ENCODE measurements around the gene CSNK1G1.

Gene CSNK1G1

DNA sequence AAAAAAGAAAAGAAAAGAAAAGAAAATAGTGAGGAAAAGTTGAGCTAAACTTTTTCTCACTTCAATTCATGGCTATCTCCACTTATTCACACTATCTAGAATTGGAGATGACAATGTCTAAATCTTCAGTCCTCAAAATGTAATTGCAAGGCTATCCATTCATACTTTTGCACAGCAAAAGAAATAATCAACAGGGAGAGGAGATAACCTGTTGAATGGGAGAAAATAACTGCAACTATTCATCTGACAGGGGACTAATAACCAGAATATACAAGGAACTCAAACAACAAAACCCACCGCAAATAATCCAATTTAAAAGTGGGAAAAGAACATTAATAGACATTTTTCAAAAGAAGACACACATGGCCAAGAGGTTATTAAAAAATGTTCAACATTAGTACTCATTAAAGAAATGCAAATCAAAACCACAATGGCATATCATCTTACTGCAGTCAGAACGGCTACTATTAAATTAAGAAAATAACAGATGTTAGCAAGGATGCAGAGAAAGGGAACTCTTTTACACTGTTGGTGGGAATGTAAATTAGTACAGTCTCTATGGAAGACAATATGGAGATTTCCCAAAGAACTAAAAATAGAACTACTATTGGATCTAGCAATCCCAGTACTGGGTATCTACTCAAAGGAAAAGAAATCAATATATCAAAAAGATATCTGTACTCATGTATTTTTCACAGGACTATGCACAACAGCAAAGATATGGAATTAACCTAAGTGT is 119.6 kb downstream of the CSNK1G1 start:
- no peak overlapping the region for H2AFZ ChIP-seq (ENCODE audit: low read length)
- no peak overlapping the region for H3K4me2 ChIP-seq (ENCODE audit: low read length)
- no peaks in the 10 kb centered on the region for H3F3A ChIP-seq (ENCODE audit: insufficient read depth, low read length)
- H3K9ac ChIP-seq (ENCODE audit: low read length): no peak overlapping the region
- H3K27me3 ChIP-seq (ENCODE audit: insufficient read depth, low read length): no peaks in the 10 kb centered on the region
- H3K36me3 ChIP-seq (ENCODE audit: insufficient read depth, low read length): no peaks in the 10 kb centered on the region
- no peaks in the 10 kb centered on the region for H3K9me3 ChIP-seq (ENCODE audit: low read length)
- H3K27ac ChIP-seq (ENCODE audit: low read depth, low read length, poor library complexity, severe bottlenecking): no peak overlapping the region
- no peaks in the 10 kb centered on the region for H3K79me2 ChIP-seq (ENCODE audit: insufficient read depth, low read length)
- no peak for TF ChIP-seq EZH2 (IDR thresholded peaks at IDR 0.05; ENCODE audit: borderline replicate concordance, low read length)
- TF ChIP-seq, protein P1, sequence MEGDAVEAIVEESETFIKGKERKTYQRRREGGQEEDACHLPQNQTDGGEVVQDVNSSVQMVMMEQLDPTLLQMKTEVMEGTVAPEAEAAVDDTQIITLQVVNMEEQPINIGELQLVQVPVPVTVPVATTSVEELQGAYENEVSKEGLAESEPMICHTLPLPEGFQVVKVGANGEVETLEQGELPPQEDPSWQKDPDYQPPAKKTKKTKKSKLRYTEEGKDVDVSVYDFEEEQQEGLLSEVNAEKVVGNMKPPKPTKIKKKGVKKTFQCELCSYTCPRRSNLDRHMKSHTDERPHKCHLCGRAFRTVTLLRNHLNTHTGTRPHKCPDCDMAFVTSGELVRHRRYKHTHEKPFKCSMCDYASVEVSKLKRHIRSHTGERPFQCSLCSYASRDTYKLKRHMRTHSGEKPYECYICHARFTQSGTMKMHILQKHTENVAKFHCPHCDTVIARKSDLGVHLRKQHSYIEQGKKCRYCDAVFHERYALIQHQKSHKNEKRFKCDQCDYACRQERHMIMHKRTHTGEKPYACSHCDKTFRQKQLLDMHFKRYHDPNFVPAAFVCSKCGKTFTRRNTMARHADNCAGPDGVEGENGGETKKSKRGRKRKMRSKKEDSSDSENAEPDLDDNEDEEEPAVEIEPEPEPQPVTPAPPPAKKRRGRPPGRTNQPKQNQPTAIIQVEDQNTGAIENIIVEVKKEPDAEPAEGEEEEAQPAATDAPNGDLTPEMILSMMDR (IDR thresholded peaks at IDR 0.05; ENCODE audit: low read length): no peak
- H3K9me2 ChIP-seq (ENCODE audit: low read depth, low read length): no peaks in the 10 kb centered on the region
- H3K4me3 ChIP-seq (ENCODE audit: low read depth, low read length, poor library complexity, severe bottlenecking): no peak overlapping the region
- H3K4me1 ChIP-seq (ENCODE audit: insufficient read depth, low read length, severe bottlenecking): no peaks in the 10 kb centered on the region
- no peaks in the 10 kb centered on the region for H4K20me1 ChIP-seq (ENCODE audit: insufficient read depth, low read length)

DNA sequence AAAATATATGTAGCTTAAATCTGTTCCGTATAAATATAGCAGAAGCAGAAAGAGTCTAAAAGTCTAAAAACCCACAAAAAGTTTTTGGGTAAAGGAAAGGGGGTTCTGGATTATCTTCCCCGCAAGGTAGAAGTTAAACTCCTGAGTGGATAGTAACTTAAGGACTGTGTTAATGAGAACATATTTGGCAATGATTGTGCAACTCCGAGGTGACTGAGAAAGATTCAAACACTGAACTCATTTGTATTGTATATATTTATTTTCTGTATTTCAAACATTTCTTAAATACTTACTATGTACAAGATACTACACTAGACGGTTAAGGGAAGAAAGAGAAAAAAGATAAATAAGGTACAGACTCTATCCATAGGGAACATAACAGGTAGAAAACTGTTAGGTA is 120.4 kb downstream of the CSNK1G1 start:
- H3K36me3 ChIP-seq (ENCODE audit: insufficient read depth, low read length): no peaks in the 10 kb centered on the region
- TF ChIP-seq, protein P1 (IDR thresholded peaks at IDR 0.05; ENCODE audit: low read length): no peak
- no peak for TF ChIP-seq EZH2 (IDR thresholded peaks at IDR 0.05; ENCODE audit: borderline replicate concordance, low read length)
- no peaks in the 10 kb centered on the region for H3K4me1 ChIP-seq (ENCODE audit: insufficient read depth, low read length, severe bottlenecking)
- H3K4me2 ChIP-seq (ENCODE audit: low read length): no peak overlapping the region
- H3K9me3 ChIP-seq (ENCODE audit: low read length): no peaks in the 10 kb centered on the region
- no peak overlapping the region for H3K9ac ChIP-seq (ENCODE audit: low read length)
- no peak overlapping the region for H3K4me3 ChIP-seq (ENCODE audit: low read depth, low read length, poor library complexity, severe bottlenecking)
- no peaks in the 10 kb centered on the region for H3K79me2 ChIP-seq (ENCODE audit: insufficient read depth, low read length)
- H3K27ac ChIP-seq (ENCODE audit: low read depth, low read length, poor library complexity, severe bottlenecking): no peak overlapping the region
- no peaks in the 10 kb centered on the region for H3K9me2 ChIP-seq (ENCODE audit: low read depth, low read length)
- no peaks in the 10 kb centered on the region for H4K20me1 ChIP-seq (ENCODE audit: insufficient read depth, low read length)
- H3F3A ChIP-seq (ENCODE audit: insufficient read depth, low read length): no peaks in the 10 kb centered on the region
- no peak overlapping the region for H2AFZ ChIP-seq (ENCODE audit: low read length)
- H3K27me3 ChIP-seq (ENCODE audit: insufficient read depth, low read length): no peaks in the 10 kb centered on the region

DNA sequence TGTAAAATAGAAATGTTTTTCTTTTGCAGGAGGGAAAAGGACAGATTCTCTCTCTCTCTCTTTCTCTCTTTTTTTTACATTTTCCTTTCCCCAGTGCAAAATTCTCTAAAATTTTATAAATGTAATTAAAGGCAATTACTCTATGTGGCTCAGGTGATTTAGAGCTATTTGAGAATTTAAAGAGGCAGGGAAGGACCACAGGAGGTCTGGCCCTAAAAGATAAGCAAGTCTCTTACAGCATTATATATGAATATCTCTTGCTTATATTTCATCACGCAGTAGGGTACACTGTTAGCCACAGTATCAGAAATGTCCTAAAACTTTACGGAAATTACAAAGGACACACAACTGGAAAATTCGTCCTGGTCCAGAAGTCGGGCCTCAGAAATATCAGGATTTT is 122.7 kb downstream of the CSNK1G1 start:
- no peaks in the 10 kb centered on the region for H4K20me1 ChIP-seq (ENCODE audit: insufficient read depth, low read length)
- H3K9me3 ChIP-seq (ENCODE audit: low read length): no peaks in the 10 kb centered on the region
- H2AFZ ChIP-seq (ENCODE audit: low read length): no peak overlapping the region
- H3K79me2 ChIP-seq (ENCODE audit: insufficient read depth, low read length): no peaks in the 10 kb centered on the region
- H3F3A ChIP-seq (ENCODE audit: insufficient read depth, low read length): no peaks in the 10 kb centered on the region
- H3K4me1 ChIP-seq (ENCODE audit: insufficient read depth, low read length, severe bottlenecking): no peaks in the 10 kb centered on the region
- H3K27me3 ChIP-seq (ENCODE audit: insufficient read depth, low read length): no peaks in the 10 kb centered on the region
- H3K4me3 ChIP-seq (ENCODE audit: low read depth, low read length, poor library complexity, severe bottlenecking): no peak overlapping the region
- TF ChIP-seq, protein P1 (IDR thresholded peaks at IDR 0.05; ENCODE audit: low read length): no peak
- TF ChIP-seq EZH2 (IDR thresholded peaks at IDR 0.05; ENCODE audit: borderline replicate concordance, low read length): no peak
- H3K9me2 ChIP-seq (ENCODE audit: low read depth, low read length): no peaks in the 10 kb centered on the region
- no peak overlapping the region for H3K9ac ChIP-seq (ENCODE audit: low read length)
- no peak overlapping the region for H3K4me2 ChIP-seq (ENCODE audit: low read length)
- no peak overlapping the region for H3K27ac ChIP-seq (ENCODE audit: low read depth, low read length, poor library complexity, severe bottlenecking)
- H3K36me3 ChIP-seq (ENCODE audit: insufficient read depth, low read length): no peaks in the 10 kb centered on the region

All from OCI-LY1 (cell line).